HepG2 (cell line): ENCODE data around the gene TRIM54. TPM values are rescaled to one million over a fixed set of nuclear protein-coding genes. Genes with fewer than 3 reads are reported as not detected.
A peak's percentile ranks its signal among the peaks of the same experiment; 100 is the strongest.

ENCODE experiments used
- ARHGAP35 ChIP-seq: sonication (generic); formaldehyde crosslinking; IDR thresholded peaks from 2 replicates; pipeline ENCODE4 v1.9.0; 2022; ENCODE audit warnings: mild to moderate bottlenecking, inconsistent platforms, moderate library complexity, missing genetic modification reagents, borderline replicate concordance
- ERF ChIP-seq: IDR thresholded peaks from 2 replicates; pipeline ENCODE4 v1.6.1; 2018; ENCODE audit warnings: missing biosample characterization, missing genetic modification reagents
- GTF2F1 ChIP-seq: fragments of 150-350 bp; IDR thresholded peaks from 2 replicates; pipeline ENCODE4 v1.6.1; 2014; ENCODE audit warnings: low read length
- IRF9 ChIP-seq: sonication (generic); formaldehyde crosslinking; IDR thresholded peaks from 2 replicates; pipeline ENCODE4 v1.8.0; 2022; ENCODE audit warnings: missing genetic modification reagents, mild to moderate bottlenecking, borderline replicate concordance
- JUN ChIP-seq: sonication (generic); formaldehyde crosslinking; IDR thresholded peaks from 2 replicates; pipeline ENCODE4 v1.4.0; 2020; ENCODE audit warnings: mild to moderate bottlenecking, missing genetic modification reagents
- MTF1 ChIP-seq: sonication (generic); formaldehyde crosslinking; IDR thresholded peaks from 2 replicates; pipeline ENCODE4 v1.5.0; 2020; ENCODE audit warnings: missing genetic modification reagents
- RAD21 ChIP-seq: fragments of 450-650 bp; formaldehyde crosslinking; IDR thresholded peaks from 2 replicates; pipeline ENCODE4 v1.5.0; 2020; ENCODE audit warnings: mild to moderate bottlenecking
- RXRA ChIP-seq: sonication (generic); formaldehyde crosslinking; IDR thresholded peaks from 2 replicates; pipeline ENCODE4 v1.5.1; 2020; ENCODE audit warnings: missing genetic modification reagents
- THAP11 ChIP-seq: IDR thresholded peaks from 2 replicates; pipeline ENCODE4 v1.6.1; 2016; ENCODE audit warnings: missing biosample characterization, missing genetic modification reagents
- ZBTB2 ChIP-seq: sonication (generic); formaldehyde crosslinking; IDR thresholded peaks from 2 replicates; pipeline ENCODE4 v1.8.0; 2022; ENCODE audit warnings: low read depth, missing genetic modification reagents
- ZMYM4 ChIP-seq: sonication (generic); formaldehyde crosslinking; IDR thresholded peaks from 2 replicates; pipeline ENCODE4 v1.8.1; 2023; ENCODE audit warnings: mild to moderate bottlenecking, missing genetic modification reagents
- ZNF224 ChIP-seq: sonication (generic); formaldehyde crosslinking; IDR thresholded peaks from 2 replicates; pipeline ENCODE4 v1.5.0; 2020; ENCODE audit warnings: mild to moderate bottlenecking, missing genetic modification reagents
- ZNF292 ChIP-seq: sonication (generic); formaldehyde crosslinking; IDR thresholded peaks from 2 replicates; pipeline ENCODE4 v1.8.1; 2022; ENCODE audit warnings: mild to moderate bottlenecking, low read depth, missing genetic modification reagents, borderline replicate concordance
- ZNF350 ChIP-seq: sonication (generic); formaldehyde crosslinking; IDR thresholded peaks from 2 replicates; pipeline ENCODE4 v1.4.0; 2020; ENCODE audit warnings: mild to moderate bottlenecking, low read depth, missing genetic modification reagents, borderline replicate concordance
- ZNF749 ChIP-seq: sonication (generic); formaldehyde crosslinking; IDR thresholded peaks from 2 replicates; pipeline ENCODE4 v1.8.0; 2022; ENCODE audit warnings: mild to moderate bottlenecking, missing genetic modification reagents, moderate library complexity, borderline replicate concordance
- polyA plus RNA-seq, 8 experiments: library from polyadenylated mRNA; depleted of rRNA in 3 of 8; stranded (reverse) in 7 of 8; unstranded in 1 of 8; fragments of >200 nt; fragmentation: Illumina TruSeq in 4 of 8; extraction: Trizol in 4 of 8; gene quantifications; 2 replicates each; pipeline versions ENCODE4 v1.2.1 to v1.2.3, GENCODE V29; 2011 to 2016; ENCODE audit warnings: low read depth in 4 of 8, missing spikeins in 1 of 8, mixed read lengths in 1 of 8; ENCODE audit not compliant: insufficient read depth in 1 of 8
- total RNA-seq, 5 experiments: library from RNA; depleted of rRNA; stranded (reverse); fragments of >200 nt; fragmentation: Illumina TruSeq; extraction: Trizol; gene quantifications; 2 replicates each; pipeline ENCODE4 v1.2.3, GENCODE V29; 2016; ENCODE audit warnings: low read depth in 1 of 5
- TF ChIP-seq, protein P1 (sequence below): sonication (generic); formaldehyde crosslinking; conservative IDR thresholded peaks from 2 replicates; pipeline ENCODE4 v1.8.0; 2022; ENCODE audit warnings: missing genetic modification reagents
- TF ChIP-seq, protein P2 (sequence below), 2 experiments: fragments of 450-650 bp in 1 of 2; sonication (generic) in 1 of 2; formaldehyde crosslinking; IDR thresholded peaks; 2 replicates each; pipeline versions ENCODE4 v1.5.0 to v1.8.0; 2020 to 2022; ENCODE audit warnings: mild to moderate bottlenecking in 1 of 2, missing genetic modification reagents in 1 of 2
- TF ChIP-seq, protein P3 (sequence below): sonication (generic); formaldehyde crosslinking; IDR thresholded peaks from 2 replicates; pipeline ENCODE4 v1.4.0; 2020; ENCODE audit warnings: mild to moderate bottlenecking, low read depth, missing genetic modification reagents
- TF ChIP-seq, protein P4 (sequence below): fragments of 450-650 bp; IDR thresholded peaks from 2 replicates; pipeline ENCODE4 v1.6.1; 2017; ENCODE audit warnings: mild to moderate bottlenecking

TRIM54 gene
- total and polyA plus RNA-seq, 2 of the 13 experiments (the other 11 are each of a cell fraction or from before 2014, with no cell fraction given): 0.07 to 0.13 TPM

- TF ChIP-seq ZBTB2 (CRISPR knock-in tag): no peak
- no peak for TF ChIP-seq ZNF749 (CRISPR knock-in tag)
- TF ChIP-seq RXRA (CRISPR knock-in tag): peak; percentile 92
- peak; percentile 66; the same call in 1 of the 2 replicates for TF ChIP-seq ZNF292 (CRISPR knock-in tag)
- peak; percentile 92; the same call in 1 of the 2 replicates for TF ChIP-seq ZNF350 (CRISPR knock-in tag)
- TF ChIP-seq, protein P1, sequence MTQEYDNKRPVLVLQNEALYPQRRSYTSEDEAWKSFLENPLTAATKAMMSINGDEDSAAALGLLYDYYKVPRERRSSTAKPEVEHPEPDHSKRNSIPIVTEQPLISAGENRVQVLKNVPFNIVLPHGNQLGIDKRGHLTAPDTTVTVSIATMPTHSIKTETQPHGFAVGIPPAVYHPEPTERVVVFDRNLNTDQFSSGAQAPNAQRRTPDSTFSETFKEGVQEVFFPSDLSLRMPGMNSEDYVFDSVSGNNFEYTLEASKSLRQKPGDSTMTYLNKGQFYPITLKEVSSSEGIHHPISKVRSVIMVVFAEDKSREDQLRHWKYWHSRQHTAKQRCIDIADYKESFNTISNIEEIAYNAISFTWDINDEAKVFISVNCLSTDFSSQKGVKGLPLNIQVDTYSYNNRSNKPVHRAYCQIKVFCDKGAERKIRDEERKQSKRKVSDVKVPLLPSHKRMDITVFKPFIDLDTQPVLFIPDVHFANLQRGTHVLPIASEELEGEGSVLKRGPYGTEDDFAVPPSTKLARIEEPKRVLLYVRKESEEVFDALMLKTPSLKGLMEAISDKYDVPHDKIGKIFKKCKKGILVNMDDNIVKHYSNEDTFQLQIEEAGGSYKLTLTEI (CRISPR knock-in tag): no peak
- TF ChIP-seq GTF2F1: no peak
- peak; percentile 83 for TF ChIP-seq IRF9 (CRISPR knock-in tag)
- 0 out of 2 replicates have a peak, but pooled peaks have one; percentile 67 for TF ChIP-seq ARHGAP35 (CRISPR knock-in tag)
- no peak for TF ChIP-seq MTF1 (CRISPR knock-in tag)
- TF ChIP-seq ERF (CRISPR knock-in tag): peak; percentile 89; the same call in 1 of the 2 replicates
- TF ChIP-seq, protein P2, sequence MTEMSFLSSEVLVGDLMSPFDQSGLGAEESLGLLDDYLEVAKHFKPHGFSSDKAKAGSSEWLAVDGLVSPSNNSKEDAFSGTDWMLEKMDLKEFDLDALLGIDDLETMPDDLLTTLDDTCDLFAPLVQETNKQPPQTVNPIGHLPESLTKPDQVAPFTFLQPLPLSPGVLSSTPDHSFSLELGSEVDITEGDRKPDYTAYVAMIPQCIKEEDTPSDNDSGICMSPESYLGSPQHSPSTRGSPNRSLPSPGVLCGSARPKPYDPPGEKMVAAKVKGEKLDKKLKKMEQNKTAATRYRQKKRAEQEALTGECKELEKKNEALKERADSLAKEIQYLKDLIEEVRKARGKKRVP (CRISPR knock-in tag; IDR thresholded peaks at IDR 0.05): no peak
- no peak for TF ChIP-seq ZNF224 (CRISPR knock-in tag)
- TF ChIP-seq THAP11 (CRISPR knock-in tag): peak; percentile 93
- TF ChIP-seq ZMYM4 (CRISPR knock-in tag): peak; percentile 70; the same call in 1 of the 2 replicates
- TF ChIP-seq, protein P3, sequence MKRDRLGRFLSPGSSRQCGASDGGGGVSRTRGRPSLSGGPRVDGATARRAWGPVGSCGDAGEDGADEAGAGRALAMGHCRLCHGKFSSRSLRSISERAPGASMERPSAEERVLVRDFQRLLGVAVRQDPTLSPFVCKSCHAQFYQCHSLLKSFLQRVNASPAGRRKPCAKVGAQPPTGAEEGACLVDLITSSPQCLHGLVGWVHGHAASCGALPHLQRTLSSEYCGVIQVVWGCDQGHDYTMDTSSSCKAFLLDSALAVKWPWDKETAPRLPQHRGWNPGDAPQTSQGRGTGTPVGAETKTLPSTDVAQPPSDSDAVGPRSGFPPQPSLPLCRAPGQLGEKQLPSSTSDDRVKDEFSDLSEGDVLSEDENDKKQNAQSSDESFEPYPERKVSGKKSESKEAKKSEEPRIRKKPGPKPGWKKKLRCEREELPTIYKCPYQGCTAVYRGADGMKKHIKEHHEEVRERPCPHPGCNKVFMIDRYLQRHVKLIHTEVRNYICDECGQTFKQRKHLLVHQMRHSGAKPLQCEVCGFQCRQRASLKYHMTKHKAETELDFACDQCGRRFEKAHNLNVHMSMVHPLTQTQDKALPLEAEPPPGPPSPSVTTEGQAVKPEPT (CRISPR knock-in tag): no peak
- TF ChIP-seq JUN (CRISPR knock-in tag): peak; percentile 99
- TF ChIP-seq RAD21 (CRISPR knock-in tag): peak; percentile 87
- TF ChIP-seq, protein P4, sequence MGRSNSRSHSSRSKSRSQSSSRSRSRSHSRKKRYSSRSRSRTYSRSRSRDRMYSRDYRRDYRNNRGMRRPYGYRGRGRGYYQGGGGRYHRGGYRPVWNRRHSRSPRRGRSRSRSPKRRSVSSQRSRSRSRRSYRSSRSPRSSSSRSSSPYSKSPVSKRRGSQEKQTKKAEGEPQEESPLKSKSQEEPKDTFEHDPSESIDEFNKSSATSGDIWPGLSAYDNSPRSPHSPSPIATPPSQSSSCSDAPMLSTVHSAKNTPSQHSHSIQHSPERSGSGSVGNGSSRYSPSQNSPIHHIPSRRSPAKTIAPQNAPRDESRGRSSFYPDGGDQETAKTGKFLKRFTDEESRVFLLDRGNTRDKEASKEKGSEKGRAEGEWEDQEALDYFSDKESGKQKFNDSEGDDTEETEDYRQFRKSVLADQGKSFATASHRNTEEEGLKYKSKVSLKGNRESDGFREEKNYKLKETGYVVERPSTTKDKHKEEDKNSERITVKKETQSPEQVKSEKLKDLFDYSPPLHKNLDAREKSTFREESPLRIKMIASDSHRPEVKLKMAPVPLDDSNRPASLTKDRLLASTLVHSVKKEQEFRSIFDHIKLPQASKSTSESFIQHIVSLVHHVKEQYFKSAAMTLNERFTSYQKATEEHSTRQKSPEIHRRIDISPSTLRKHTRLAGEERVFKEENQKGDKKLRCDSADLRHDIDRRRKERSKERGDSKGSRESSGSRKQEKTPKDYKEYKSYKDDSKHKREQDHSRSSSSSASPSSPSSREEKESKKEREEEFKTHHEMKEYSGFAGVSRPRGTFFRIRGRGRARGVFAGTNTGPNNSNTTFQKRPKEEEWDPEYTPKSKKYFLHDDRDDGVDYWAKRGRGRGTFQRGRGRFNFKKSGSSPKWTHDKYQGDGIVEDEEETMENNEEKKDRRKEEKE: no peak
Observed at GRCh38 chr2:27320958-27321543, 38.8 kb downstream of the TRIM54 start (continued).
